Airway epithelial cell (primary cell): ENCODE measurements around the gene AADACL2. TPM values are rescaled to one million over a fixed set of nuclear protein-coding genes. Genes with fewer than 3 reads are reported as not detected.

Experiments used
- total RNA-seq: library from RNA; depleted of rRNA; stranded (reverse); fragments of >200 nt; gene quantifications from 2 replicates; pipeline ENCODE4 v1.2.3, GENCODE V29; 2015

The AADACL2 gene
- total RNA-seq, result not detected in 2 replicates

GRCh38 chr3:151733613-151734012, at the start of gene AADACL2:
TSS of gene AADACL2 (plus strand) at chr3:151733927. CDS start at chr3:151734036, 109 bp downstream.

Other genes starting within 250 kb of the AADACL2 start
- gene AADAC, start 80.2 kb downstream of the AADACL2 start, total RNA-seq, result 1.1 TPM in 1 of 2 replicates, not detected in the other
- gene SUCNR1, start 139.7 kb downstream of the AADACL2 start, total RNA-seq, result not detected in 2 replicates